ENCODE data around the gene FGD5.

FGD5 gene

GRCh38 chr3:14796403-14797077, 22.2 kb upstream of the FGD5 start:
- no peak overlapping the region for H3K9ac ChIP-seq (ENCODE audit: low read depth, low read length, poor library complexity)
- H3K23ac ChIP-seq (ENCODE audit: low read depth, low read length, poor library complexity): no peak overlapping the region
- no peak for DNase-seq (ENCODE audit: low spot score)
- H3K79me1 ChIP-seq (ENCODE audit: low read depth, low read length): no peaks in the 10 kb centered on the region
- H2BK5ac ChIP-seq (ENCODE audit: low read length): no peak overlapping the region
- H3K14ac ChIP-seq (ENCODE audit: low read length): no peak overlapping the region
- peaks cover 0 to under 1% of the 10 kb centered on the region in 2 donors for H3K4me1 ChIP-seq (ENCODE audit: control insufficient read depth in 2 of 2, insufficient read depth in 1 of 2, low read depth in 1 of 2, low read length in 2 of 2)
- peak overlapping the region; percentile 0 for H2AFZ ChIP-seq (ENCODE audit: low read length)
- no peaks in the 10 kb centered on the region for H3K36me3 ChIP-seq (replicated peaks in 1 of 2; ENCODE audit: control insufficient read depth in 2 of 2, insufficient read depth in 2 of 2, low read length in 2 of 2)
- H3K4me3 ChIP-seq (ENCODE audit: low read length in 2 of 2): peak overlapping the region in 1 of 2 donors; percentile 46
- H3K4ac ChIP-seq (ENCODE audit: low read length): no peak overlapping the region
- no CpG with 5 or more reads among the region's 14 CpGs for whole genome bisulfite sequencing, 2 donors (ENCODE audit: extremely low coverage in 2 of 2, insufficient read length in 2 of 2, insufficient replicate concordance in 1 of 2)
- no peak overlapping the region for H4K8ac ChIP-seq (ENCODE audit: low read depth, low read length)
- no peak overlapping the region for H2BK15ac ChIP-seq (ENCODE audit: low read length)
- H3K4me2 ChIP-seq (ENCODE audit: insufficient read depth, low read length, poor library complexity, severe bottlenecking): no peak overlapping the region
- no peak overlapping the region for H2BK12ac ChIP-seq (ENCODE audit: low read length)
- H3K18ac ChIP-seq (ENCODE audit: low read length): peak overlapping the region; percentile 22
- peaks cover 0 to 2% of the 10 kb centered on the region in 2 donors for H3K9me3 ChIP-seq (replicated peaks in 1 of 2; ENCODE audit: control insufficient read depth in 2 of 2, insufficient read depth in 1 of 2, low read depth in 1 of 2, low read length in 2 of 2)
- no peak overlapping the region for H4K91ac ChIP-seq (ENCODE audit: low read depth, low read length, poor library complexity)
- H2AK5ac ChIP-seq (ENCODE audit: low read depth, low read length): no peak overlapping the region
- H2BK120ac ChIP-seq (ENCODE audit: low read depth, low read length): no peak overlapping the region
- H3K27ac ChIP-seq (replicated peaks; ENCODE audit: low read length): no peak overlapping the region
- H3K27me3 ChIP-seq (ENCODE audit: control insufficient read depth in 3 of 3, insufficient read depth in 3 of 3, low read depth in 1 of 3, low read length in 3 of 3): peaks cover 0 to 32% (median 0%) of the 10 kb centered on the region in 3 experiments

GRCh38 chr3:14797731-14798130, 21.0 kb upstream of the FGD5 start:
- H2AFZ ChIP-seq (ENCODE audit: low read length): no peak overlapping the region
- H3K4me1 ChIP-seq (ENCODE audit: control insufficient read depth in 2 of 2, insufficient read depth in 1 of 2, low read depth in 1 of 2, low read length in 2 of 2): no peaks in the 10 kb centered on the region
- H3K4ac ChIP-seq (ENCODE audit: low read length): no peak overlapping the region
- no peak overlapping the region for H3K27ac ChIP-seq (replicated peaks; ENCODE audit: low read length)
- peak overlapping the region; percentile 4 for H2BK120ac ChIP-seq (ENCODE audit: low read depth, low read length)
- DNase-seq (ENCODE audit: low spot score): no peak
- no peak overlapping the region for H4K8ac ChIP-seq (ENCODE audit: low read depth, low read length)
- no peak overlapping the region for H2BK12ac ChIP-seq (ENCODE audit: low read length)
- WGBS, 2 donors (ENCODE audit: extremely low coverage in 2 of 2, insufficient read length in 2 of 2, insufficient replicate concordance in 1 of 2): no CpG with 5 or more reads among the region's 4 CpGs
- H3K23ac ChIP-seq (ENCODE audit: low read depth, low read length, poor library complexity): no peak overlapping the region
- H2AK5ac ChIP-seq (ENCODE audit: low read depth, low read length): no peak overlapping the region
- H3K18ac ChIP-seq (ENCODE audit: low read length): peak overlapping the region; percentile 11
- no peak overlapping the region for H4K91ac ChIP-seq (ENCODE audit: low read depth, low read length, poor library complexity)
- H3K4me2 ChIP-seq (ENCODE audit: insufficient read depth, low read length, poor library complexity, severe bottlenecking): no peak overlapping the region
- H3K9me3 ChIP-seq (replicated peaks in 1 of 2; ENCODE audit: control insufficient read depth in 2 of 2, insufficient read depth in 1 of 2, low read depth in 1 of 2, low read length in 2 of 2): peaks cover 0 to 2% of the 10 kb centered on the region in 2 donors
- H2BK15ac ChIP-seq (ENCODE audit: low read length): no peak overlapping the region
- no peak overlapping the region for H3K4me3 ChIP-seq (ENCODE audit: low read length in 2 of 2)
- H3K9ac ChIP-seq (ENCODE audit: low read depth, low read length, poor library complexity): no peak overlapping the region
- no peaks in the 10 kb centered on the region for H3K36me3 ChIP-seq (replicated peaks in 1 of 2; ENCODE audit: control insufficient read depth in 2 of 2, insufficient read depth in 2 of 2, low read length in 2 of 2)
- no peak overlapping the region for H2BK5ac ChIP-seq (ENCODE audit: low read length)
- peaks cover 0 to 37% (median 0%) of the 10 kb centered on the region in 3 experiments for H3K27me3 ChIP-seq (ENCODE audit: control insufficient read depth in 3 of 3, insufficient read depth in 3 of 3, low read depth in 1 of 3, low read length in 3 of 3)
- H3K79me1 ChIP-seq (ENCODE audit: low read depth, low read length): no peaks in the 10 kb centered on the region
- H3K14ac ChIP-seq (ENCODE audit: low read length): peak overlapping the region; percentile 65

- no peak overlapping the region for H3K4ac ChIP-seq (ENCODE audit: low read length)
- H3K36me3 ChIP-seq (replicated peaks in 1 of 2; ENCODE audit: control insufficient read depth in 2 of 2, insufficient read depth in 2 of 2, low read length in 2 of 2): no peaks in the 10 kb centered on the region
- no peak overlapping the region for H2BK5ac ChIP-seq (ENCODE audit: low read length)
- no peaks in the 10 kb centered on the region for H3K4me1 ChIP-seq (ENCODE audit: control insufficient read depth in 2 of 2, insufficient read depth in 1 of 2, low read depth in 1 of 2, low read length in 2 of 2)
- no peak overlapping the region for H2BK12ac ChIP-seq (ENCODE audit: low read length)
- H3K79me1 ChIP-seq (ENCODE audit: low read depth, low read length): no peaks in the 10 kb centered on the region
- H2BK120ac ChIP-seq (ENCODE audit: low read depth, low read length): no peak overlapping the region
- H4K8ac ChIP-seq (ENCODE audit: low read depth, low read length): no peak overlapping the region
- H3K23ac ChIP-seq (ENCODE audit: low read depth, low read length, poor library complexity): no peak overlapping the region
- H3K9ac ChIP-seq (ENCODE audit: low read depth, low read length, poor library complexity): no peak overlapping the region
- H2AFZ ChIP-seq (ENCODE audit: low read length): no peak overlapping the region
- peaks cover 0 to 42% (median 0%) of the 10 kb centered on the region in 3 experiments for H3K27me3 ChIP-seq (ENCODE audit: control insufficient read depth in 3 of 3, insufficient read depth in 3 of 3, low read depth in 1 of 3, low read length in 3 of 3)
- H3K14ac ChIP-seq (ENCODE audit: low read length): no peak overlapping the region
- H3K18ac ChIP-seq (ENCODE audit: low read length): no peak overlapping the region
- no peak for DNase-seq (ENCODE audit: low spot score)
- H3K27ac ChIP-seq (replicated peaks; ENCODE audit: low read length): no peak overlapping the region
- no CpG with 5 or more reads among the region's 6 CpGs for WGBS, 2 donors (ENCODE audit: extremely low coverage in 2 of 2, insufficient read length in 2 of 2, insufficient replicate concordance in 1 of 2)
- H3K4me3 ChIP-seq (ENCODE audit: low read length in 2 of 2): no peak overlapping the region
- H2BK15ac ChIP-seq (ENCODE audit: low read length): no peak overlapping the region
- H3K9me3 ChIP-seq (replicated peaks in 1 of 2; ENCODE audit: control insufficient read depth in 2 of 2, insufficient read depth in 1 of 2, low read depth in 1 of 2, low read length in 2 of 2): peaks cover 0 to 2% of the 10 kb centered on the region in 2 donors
- H2AK5ac ChIP-seq (ENCODE audit: low read depth, low read length): no peak overlapping the region
- H4K91ac ChIP-seq (ENCODE audit: low read depth, low read length, poor library complexity): no peak overlapping the region
- H3K4me2 ChIP-seq (ENCODE audit: insufficient read depth, low read length, poor library complexity, severe bottlenecking): no peak overlapping the region
These were observed 20.5 kb upstream of the FGD5 start for GRCh38 chr3:14798231-14798630.

- peaks cover 0 to 47% (median 0%) of the 10 kb centered on the region in 3 experiments for H3K27me3 ChIP-seq (ENCODE audit: control insufficient read depth in 3 of 3, insufficient read depth in 3 of 3, low read depth in 1 of 3, low read length in 3 of 3)
- no peak for DNase-seq (ENCODE audit: low spot score)
- WGBS, 2 donors (ENCODE audit: extremely low coverage in 2 of 2, insufficient read length in 2 of 2, insufficient replicate concordance in 1 of 2): no CpG with 5 or more reads among the region's 4 CpGs
- no peak overlapping the region for H2BK120ac ChIP-seq (ENCODE audit: low read depth, low read length)
- H3K79me1 ChIP-seq (ENCODE audit: low read depth, low read length): no peaks in the 10 kb centered on the region
- H3K18ac ChIP-seq (ENCODE audit: low read length): no peak overlapping the region
- no peaks in the 10 kb centered on the region for H3K36me3 ChIP-seq (replicated peaks in 1 of 2; ENCODE audit: control insufficient read depth in 2 of 2, insufficient read depth in 2 of 2, low read length in 2 of 2)
- H2AFZ ChIP-seq (ENCODE audit: low read length): no peak overlapping the region
- no peaks in the 10 kb centered on the region for H3K4me1 ChIP-seq (ENCODE audit: control insufficient read depth in 2 of 2, insufficient read depth in 1 of 2, low read depth in 1 of 2, low read length in 2 of 2)
- H2BK12ac ChIP-seq (ENCODE audit: low read length): no peak overlapping the region
- no peak overlapping the region for H3K23ac ChIP-seq (ENCODE audit: low read depth, low read length, poor library complexity)
- no peak overlapping the region for H2BK15ac ChIP-seq (ENCODE audit: low read length)
- no peak overlapping the region for H3K27ac ChIP-seq (replicated peaks; ENCODE audit: low read length)
- no peak overlapping the region for H3K4me3 ChIP-seq (ENCODE audit: low read length in 2 of 2)
- H3K9ac ChIP-seq (ENCODE audit: low read depth, low read length, poor library complexity): no peak overlapping the region
- H2AK5ac ChIP-seq (ENCODE audit: low read depth, low read length): no peak overlapping the region
- H3K4me2 ChIP-seq (ENCODE audit: insufficient read depth, low read length, poor library complexity, severe bottlenecking): no peak overlapping the region
- H3K9me3 ChIP-seq (replicated peaks in 1 of 2; ENCODE audit: control insufficient read depth in 2 of 2, insufficient read depth in 1 of 2, low read depth in 1 of 2, low read length in 2 of 2): peaks cover 0 to 2% of the 10 kb centered on the region in 2 donors
- no peak overlapping the region for H2BK5ac ChIP-seq (ENCODE audit: low read length)
- H4K91ac ChIP-seq (ENCODE audit: low read depth, low read length, poor library complexity): no peak overlapping the region
- no peak overlapping the region for H3K4ac ChIP-seq (ENCODE audit: low read length)
- H4K8ac ChIP-seq (ENCODE audit: low read depth, low read length): no peak overlapping the region
- no peak overlapping the region for H3K14ac ChIP-seq (ENCODE audit: low read length)
These were observed 19.6 kb upstream of the FGD5 start for GRCh38 chr3:14799146-14799545.

Data from neuronal stem cell (in vitro differentiated cells).